SK-N-SH (cell line): ENCODE measurements around the gene HHIPL1. TPM values are rescaled to one million over a fixed set of nuclear protein-coding genes. Genes with fewer than 3 reads are reported as not detected.

Experiments used
- CTCF ChIA-PET: fragments of 300-600, 350-600 bp; formaldehyde crosslinking; extraction: SDS; loops from one replicate; lab custom pipeline; 2021; lab: Yijun Ruan, JAX
- POLR2A ChIA-PET: fragments of 350-600 bp; sonication (Branson Sonifier 250); formaldehyde crosslinking; extraction: SDS; loops from one replicate; lab custom pipeline; 2020; ENCODE audit warnings: antibody characterized with exemption, inconsistent platforms; lab: Yijun Ruan, JAX
- DNase-seq: peaks from one replicate; pipeline ENCODE4 v3.0.0; 2012
- H2AFZ ChIP-seq: fragments of 200-600 bp; sonication (generic); 2 replicates; pipeline ENCODE4 v1.8.1; 2016; ENCODE audit warnings: antibody characterized with exemption, mild to moderate bottlenecking, low read depth
- H3F3A ChIP-seq: fragments of 200-600 bp; sonication (generic); replicated peaks from 2 replicates; pipeline ENCODE3; 2016; ENCODE audit warnings: antibody characterized with exemption, mild to moderate bottlenecking; ENCODE audit not compliant: insufficient read depth
- H3K27ac ChIP-seq, 2 experiments: fragments of 200-500 bp in 1 of 2; fragments of 200-600 bp in 1 of 2; sonication (Bioruptor generic) in 1 of 2; sonication (generic), shearing (Covaris generic) in 1 of 2; 2 replicates each; pipeline versions ENCODE4 v1.5.1 to v1.6.1; 2014 to 2016; ENCODE audit warnings: low read depth in 2 of 2, inconsistent platforms in 1 of 2, low read length in 1 of 2, mild to moderate bottlenecking in 1 of 2, mixed read lengths in 1 of 2
- H3K27me3 ChIP-seq: fragments of 200-600 bp; sonication (generic), shearing (Covaris generic); 2 replicates; pipeline ENCODE4 v1.6.1; 2016; ENCODE audit warnings: mixed run types; ENCODE audit not compliant: insufficient read depth
- H3K36me3 ChIP-seq, 2 experiments: fragments of 200-500 bp in 1 of 2; fragments of 200-600 bp in 1 of 2; sonication (Bioruptor generic) in 1 of 2; sonication (generic) in 1 of 2; replicated peaks in 1 of 2; 2 replicates each; pipeline versions ENCODE3 to v1.5.1; 2014 to 2016; ENCODE audit warnings: low read length in 1 of 2, mild to moderate bottlenecking in 1 of 2; ENCODE audit not compliant: insufficient read depth in 2 of 2, control insufficient read depth in 1 of 2
- H3K4me1 ChIP-seq, 2 experiments: fragments of 200-500 bp in 1 of 2; fragments of 200-600 bp in 1 of 2; sonication (Bioruptor generic) in 1 of 2; sonication (generic), shearing (Covaris generic) in 1 of 2; 2 replicates each; pipeline versions ENCODE4 v1.5.1 to v1.6.1; 2014 to 2016; ENCODE audit warnings: low read depth in 1 of 2, low read length in 1 of 2, mixed run types in 1 of 2; ENCODE audit not compliant: insufficient read depth in 2 of 2, control insufficient read depth in 1 of 2
- H3K4me2 ChIP-seq: fragments of 200-600 bp; sonication (generic), shearing (Covaris generic); 2 replicates; pipeline ENCODE4 v1.6.1; 2017; ENCODE audit warnings: mixed run types
- H3K4me3 ChIP-seq, 2 experiments: fragments of 200-500 bp in 1 of 2; fragments of 200-600 bp in 1 of 2; sonication (Bioruptor generic) in 1 of 2; sonication (generic), shearing (Covaris generic) in 1 of 2; 2 replicates each; pipeline versions ENCODE4 v1.5.1 to v1.8.1; 2014 to 2016; ENCODE audit warnings: low read depth in 2 of 2, inconsistent platforms in 1 of 2, low read length in 1 of 2, mild to moderate bottlenecking in 1 of 2, mixed read lengths in 1 of 2, moderate library complexity in 1 of 2
- H3K79me2 ChIP-seq: fragments of 200-600 bp; sonication (generic); 2 replicates; pipeline ENCODE4 v1.8.1; 2017; ENCODE audit warnings: mild to moderate bottlenecking; ENCODE audit not compliant: insufficient read depth
- H3K9ac ChIP-seq: fragments of 200-600 bp; sonication (generic); 2 replicates; pipeline ENCODE4 v1.6.1; 2017; ENCODE audit warnings: mixed run types
- H3K9me2 ChIP-seq: fragments of 200-600 bp; sonication (generic); 2 replicates; pipeline ENCODE4 v1.6.1; 2017; ENCODE audit warnings: mixed run types
- H3K9me3 ChIP-seq: fragments of 200-600 bp; sonication (generic); 2 replicates; pipeline ENCODE4 v1.6.1; 2017; ENCODE audit warnings: mixed run types, mild to moderate bottlenecking, moderate library complexity
- H4K20me1 ChIP-seq: fragments of 200-600 bp; sonication (generic); 2 replicates; pipeline ENCODE4 v1.6.1; 2017; ENCODE audit warnings: mild to moderate bottlenecking, mixed run types; ENCODE audit not compliant: insufficient read depth
- ELF1 ChIP-seq: IDR thresholded peaks from 2 replicates; pipeline ENCODE4 v1.4.0; 2012
- EP300 ChIP-seq, 2 experiments: IDR thresholded peaks; 2 replicates each; pipeline versions ENCODE4 v1.4.0 to v1.6.1; 2012; ENCODE audit warnings: borderline replicate concordance in 1 of 2, low read depth in 1 of 2, low read length in 1 of 2
- EZH2phosphoT487 ChIP-seq: fragments of 200-600 bp; sonication (generic); IDR thresholded peaks from 2 replicates; pipeline ENCODE4 v1.6.1; 2017; ENCODE audit warnings: low read depth, mixed run types, mild to moderate bottlenecking, antibody characterized with exemption, moderate library complexity, borderline replicate concordance
- GATA2 ChIP-seq: sonication (generic); formaldehyde crosslinking; IDR thresholded peaks from 2 replicates; pipeline ENCODE4 v1.5.0; 2020; ENCODE audit warnings: mild to moderate bottlenecking, missing genetic modification reagents
- NFIC ChIP-seq: IDR thresholded peaks from 2 replicates; pipeline ENCODE4 v1.4.0; 2012; ENCODE audit warnings: borderline replicate concordance
- RCOR1 ChIP-seq: fragments of 150-350 bp; IDR thresholded peaks from 2 replicates; pipeline ENCODE4 v1.6.1; 2017; ENCODE audit warnings: antibody characterized with exemption, low read length
- RXRA ChIP-seq: IDR thresholded peaks from 2 replicates; pipeline ENCODE4 v1.4.0; 2012; ENCODE audit warnings: low read depth, mild to moderate bottlenecking, borderline replicate concordance
- SIN3A ChIP-seq: IDR thresholded peaks from 2 replicates; pipeline ENCODE4 v1.6.1; 2012; ENCODE audit warnings: low read depth, mild to moderate bottlenecking, low read length, moderate library complexity, borderline replicate concordance
- TCF12 ChIP-seq: IDR thresholded peaks from 2 replicates; pipeline ENCODE4 v1.4.0; 2012
- TEAD4 ChIP-seq: IDR thresholded peaks from 2 replicates; pipeline ENCODE4 v1.4.0; 2012; ENCODE audit warnings: mild to moderate bottlenecking, borderline replicate concordance; ENCODE audit not compliant: insufficient read depth
- ZBTB33 ChIP-seq: IDR thresholded peaks from 2 replicates; pipeline ENCODE4 v1.4.0; 2012; ENCODE audit warnings: low read depth, borderline replicate concordance
- WGBS: methylation state at CpG from one replicate; pipeline ENCODE4 v1.1.6; 2017; ENCODE audit warnings: low lambda C conversion rate; 5-methylcytosine and 5-hydroxymethylcytosine counted together
- polyA plus RNA-seq, 3 experiments: library from polyadenylated mRNA; depleted of rRNA; stranded (reverse); fragments of >200 nt; gene quantifications; 2 replicates each; pipeline ENCODE4 v1.2.3, GENCODE V29; 2012
- TF ChIP-seq, protein P1 (sequence below): IDR thresholded peaks from 2 replicates; pipeline ENCODE4 v1.4.0; 2012; ENCODE audit warnings: low read depth, borderline replicate concordance

Gene HHIPL1
- polyA plus RNA-seq, 1 of the 3 experiments (the other 2 are of a cell fraction), result 0.02 TPM

- CTCF ChIA-PET, result interaction anchor here (1.2 to 4.9 kb wide), 2 partner anchors 10 to 31 kb away, joined by 3 to 19 read pairs; no protein-coding TSS in a partner anchor
These were observed 53.3 kb downstream of the HHIPL1 start for GRCh38 chr14:99698236-99698635.

GRCh38 chr14:99698642-99699041, 53.7 kb downstream of the HHIPL1 start:
- H2AFZ ChIP-seq, result no peak overlapping the region
- no peak overlapping the region for H3K9ac ChIP-seq
- POLR2A ChIA-PET, result no interaction called here
- CTCF ChIA-PET, result interaction anchor here (1.2 to 4.9 kb wide), 2 partner anchors 11 to 31 kb away, joined by 3 to 19 read pairs; no protein-coding TSS in a partner anchor
- H3K4me1 ChIP-seq, result no peaks in the 10 kb centered on the region
- H3K27ac ChIP-seq, result no peak overlapping the region
- H3K79me2 ChIP-seq, result no peaks in the 10 kb centered on the region
- 64% methylated on average over 5 of the region's 5 CpGs for WGBS
- no peaks in the 10 kb centered on the region for H3K36me3 ChIP-seq
- no peak overlapping the region for H3K4me3 ChIP-seq
- no peaks in the 10 kb centered on the region for H3K27me3 ChIP-seq
- no peak overlapping the region for H3K4me2 ChIP-seq
- no peaks in the 10 kb centered on the region for H3F3A ChIP-seq
- no peak for TF ChIP-seq SIN3A
- no peak for TF ChIP-seq EP300 (IDR thresholded peaks at IDR 0.05; ENCODE audit: borderline replicate concordance in 1 of 2, low read depth in 1 of 2, low read length in 1 of 2)
- TF ChIP-seq TEAD4, result no peak
- TF ChIP-seq, protein P1, sequence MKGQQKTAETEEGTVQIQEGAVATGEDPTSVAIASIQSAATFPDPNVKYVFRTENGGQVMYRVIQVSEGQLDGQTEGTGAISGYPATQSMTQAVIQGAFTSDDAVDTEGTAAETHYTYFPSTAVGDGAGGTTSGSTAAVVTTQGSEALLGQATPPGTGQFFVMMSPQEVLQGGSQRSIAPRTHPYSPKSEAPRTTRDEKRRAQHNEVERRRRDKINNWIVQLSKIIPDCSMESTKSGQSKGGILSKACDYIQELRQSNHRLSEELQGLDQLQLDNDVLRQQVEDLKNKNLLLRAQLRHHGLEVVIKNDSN, result no peak
- no peak for TF ChIP-seq RCOR1
- TF ChIP-seq TCF12, result no peak
- TF ChIP-seq ELF1, result no peak
- TF ChIP-seq RXRA, result no peak
- TF ChIP-seq ZBTB33, result no peak
- TF ChIP-seq EZH2phosphoT487, result no peak
- H3K9me3 ChIP-seq, result 0 out of 2 replicates have a peak, but pooled peaks cover 4% of the 10 kb centered on the region
- H3K9me2 ChIP-seq, result no peaks in the 10 kb centered on the region
- no peak for DNase-seq
- no peaks in the 10 kb centered on the region for H4K20me1 ChIP-seq

More at GRCh38 chr14:99698236-99698635, 53.3 kb downstream of the HHIPL1 start:
- WGBS, result 69% methylated on average over 5 of the region's 6 CpGs
- DNase-seq, result no peak
- H3K9me3 ChIP-seq, result 0 out of 2 replicates have a peak, but pooled peaks cover 4% of the 10 kb centered on the region
- H3K36me3 ChIP-seq, result no peaks in the 10 kb centered on the region
- H3K9ac ChIP-seq, result no peak overlapping the region
- no peaks in the 10 kb centered on the region for H3K4me1 ChIP-seq
- H3K79me2 ChIP-seq, result no peaks in the 10 kb centered on the region
- no peak overlapping the region for H2AFZ ChIP-seq
- no peak overlapping the region for H3K4me2 ChIP-seq
- H3F3A ChIP-seq, result peaks cover 3% of the 10 kb centered on the region
- no peaks in the 10 kb centered on the region for H3K27me3 ChIP-seq
- no peak overlapping the region for H3K27ac ChIP-seq
- no peak overlapping the region for H3K4me3 ChIP-seq
- POLR2A ChIA-PET, result no interaction called here
- H3K9me2 ChIP-seq, result no peaks in the 10 kb centered on the region
- TF ChIP-seq NFIC, result no peak
- TF ChIP-seq GATA2 (CRISPR knock-in tag), result no peak
- no peaks in the 10 kb centered on the region for H4K20me1 ChIP-seq
